Stimulated activated CD4-positive, alpha-beta T cell treated with anti-CD3 and anti-CD28 coated beads, Interleukin-2, amount 100 ng/mL, for 24 hours (primary cell): ENCODE results near the gene RAPSN.

Source experiments
- DNase-seq, 2 donors: peaks; one replicate each; pipeline ENCODE4 v3.0.0-alpha.2; 2020

The RAPSN gene

GRCh38 chr11:47448566-47449427, at the start of gene RAPSN:
TSS of gene RAPSN (minus strand) at chr11:47449136. CDS start at chr11:47448964, 172 bp downstream.
- no peak for DNase-seq

- DNase-seq = no peak
These were observed 49.2 kb upstream of the RAPSN start for GRCh38 chr11:47498149-47498548.

- DNase-seq = no peak
These were observed 47.9 kb upstream of the RAPSN start for GRCh38 chr11:47496808-47497207.

GRCh38 chr11:47495856-47496217, 46.9 kb upstream of the RAPSN start:
- no peak for DNase-seq

- DNase-seq = no peak
These were observed 46.3 kb upstream of the RAPSN start for GRCh38 chr11:47495011-47495855.

GRCh38 chr11:47489395-47489755, 40.4 kb upstream of the RAPSN start:
- no peak for DNase-seq

GRCh38 chr11:47488674-47489394, 39.9 kb upstream of the RAPSN start:
- no peak for DNase-seq

- DNase-seq = no peak
These were observed 39.2 kb upstream of the RAPSN start for GRCh38 chr11:47488111-47488510.

GRCh38 chr11:47487421-47487820, 38.5 kb upstream of the RAPSN start:
- DNase-seq = no peak

- no peak for DNase-seq
These were observed 36.2 kb upstream of the RAPSN start for GRCh38 chr11:47485107-47485506.

GRCh38 chr11:47483457-47483856, 34.5 kb upstream of the RAPSN start:
- DNase-seq = no peak

GRCh38 chr11:47480762-47481161, 31.8 kb upstream of the RAPSN start:
- no peak for DNase-seq

- DNase-seq = no peak
These were observed 29.9 kb upstream of the RAPSN start for GRCh38 chr11:47478651-47479329.

GRCh38 chr11:47477753-47478152, 28.8 kb upstream of the RAPSN start:
- no peak for DNase-seq

GRCh38 chr11:47477323-47477722, 28.4 kb upstream of the RAPSN start:
- DNase-seq = no peak

GRCh38 chr11:47470671-47471070, 21.7 kb upstream of the RAPSN start:
- DNase-seq = no peak

- DNase-seq = no peak
These were observed 20.6 kb upstream of the RAPSN start for GRCh38 chr11:47469361-47470179.

GRCh38 chr11:47468598-47469214, 19.8 kb upstream of the RAPSN start:
- no peak for DNase-seq

GRCh38 chr11:47467357-47467756, 18.4 kb upstream of the RAPSN start:
- no peak for DNase-seq

- no peak for DNase-seq
These were observed 17.8 kb upstream of the RAPSN start for GRCh38 chr11:47466701-47467250.

GRCh38 chr11:47466201-47466600, 17.3 kb upstream of the RAPSN start:
- no peak for DNase-seq
